ENCODE measurements around the gene RARG.

Gene RARG

DNA sequence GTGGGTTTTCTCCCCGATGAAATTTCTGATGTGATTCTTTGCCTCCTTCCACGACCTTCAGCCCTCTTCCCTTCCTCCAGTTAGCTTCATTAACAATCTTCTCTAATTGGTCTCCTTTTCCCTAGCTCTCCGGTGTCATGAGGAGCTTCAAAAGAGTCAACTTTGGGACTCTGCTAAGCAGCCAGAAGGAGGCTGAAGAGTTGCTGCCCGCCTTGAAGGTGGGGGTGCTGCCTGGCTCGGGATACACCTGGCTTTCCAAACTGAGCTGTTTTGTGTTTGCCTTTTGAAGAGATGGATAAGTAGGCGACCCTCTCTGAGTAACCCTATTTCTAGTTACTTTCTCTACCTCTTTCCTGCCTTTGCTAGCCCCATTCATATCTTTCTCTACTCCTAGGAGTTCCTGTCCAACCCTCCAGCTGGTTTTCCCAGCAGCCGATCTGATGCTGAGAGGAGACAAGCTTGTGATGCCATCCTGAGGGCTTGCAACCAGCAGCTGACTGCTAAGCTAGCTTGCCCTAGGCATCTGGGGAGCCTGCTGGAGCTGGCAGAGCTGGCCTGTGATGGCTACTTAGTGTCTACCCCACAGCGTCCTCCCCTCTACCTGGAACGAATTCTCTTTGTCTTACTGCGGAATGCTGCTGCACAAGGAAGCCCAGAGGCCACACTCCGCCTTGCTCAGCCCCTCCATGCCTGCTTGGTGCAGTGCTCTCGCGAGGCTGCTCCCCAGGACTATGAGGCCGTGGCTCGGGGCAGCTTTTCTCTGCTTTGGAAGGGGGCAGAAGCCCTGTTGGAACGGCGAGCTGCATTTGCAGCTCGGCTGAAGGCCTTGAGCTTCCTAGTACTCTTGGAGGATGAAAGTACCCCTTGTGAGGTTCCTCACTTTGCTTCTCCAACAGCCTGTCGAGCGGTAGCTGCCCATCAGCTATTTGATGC lies 36.9 kb upstream of the RARG start:
- peak overlapping the region; percentile 92 for H3K4me3 ChIP-seq (ENCODE audit: low read depth, low read length)
- peak; percentile 12 for DNase-seq (ENCODE audit: low read depth)
- TF ChIP-seq, protein P1, sequence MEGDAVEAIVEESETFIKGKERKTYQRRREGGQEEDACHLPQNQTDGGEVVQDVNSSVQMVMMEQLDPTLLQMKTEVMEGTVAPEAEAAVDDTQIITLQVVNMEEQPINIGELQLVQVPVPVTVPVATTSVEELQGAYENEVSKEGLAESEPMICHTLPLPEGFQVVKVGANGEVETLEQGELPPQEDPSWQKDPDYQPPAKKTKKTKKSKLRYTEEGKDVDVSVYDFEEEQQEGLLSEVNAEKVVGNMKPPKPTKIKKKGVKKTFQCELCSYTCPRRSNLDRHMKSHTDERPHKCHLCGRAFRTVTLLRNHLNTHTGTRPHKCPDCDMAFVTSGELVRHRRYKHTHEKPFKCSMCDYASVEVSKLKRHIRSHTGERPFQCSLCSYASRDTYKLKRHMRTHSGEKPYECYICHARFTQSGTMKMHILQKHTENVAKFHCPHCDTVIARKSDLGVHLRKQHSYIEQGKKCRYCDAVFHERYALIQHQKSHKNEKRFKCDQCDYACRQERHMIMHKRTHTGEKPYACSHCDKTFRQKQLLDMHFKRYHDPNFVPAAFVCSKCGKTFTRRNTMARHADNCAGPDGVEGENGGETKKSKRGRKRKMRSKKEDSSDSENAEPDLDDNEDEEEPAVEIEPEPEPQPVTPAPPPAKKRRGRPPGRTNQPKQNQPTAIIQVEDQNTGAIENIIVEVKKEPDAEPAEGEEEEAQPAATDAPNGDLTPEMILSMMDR (conservative IDR thresholded peaks at IDR 0.05; ENCODE audit: low read depth, low read length) = no peak

DNA sequence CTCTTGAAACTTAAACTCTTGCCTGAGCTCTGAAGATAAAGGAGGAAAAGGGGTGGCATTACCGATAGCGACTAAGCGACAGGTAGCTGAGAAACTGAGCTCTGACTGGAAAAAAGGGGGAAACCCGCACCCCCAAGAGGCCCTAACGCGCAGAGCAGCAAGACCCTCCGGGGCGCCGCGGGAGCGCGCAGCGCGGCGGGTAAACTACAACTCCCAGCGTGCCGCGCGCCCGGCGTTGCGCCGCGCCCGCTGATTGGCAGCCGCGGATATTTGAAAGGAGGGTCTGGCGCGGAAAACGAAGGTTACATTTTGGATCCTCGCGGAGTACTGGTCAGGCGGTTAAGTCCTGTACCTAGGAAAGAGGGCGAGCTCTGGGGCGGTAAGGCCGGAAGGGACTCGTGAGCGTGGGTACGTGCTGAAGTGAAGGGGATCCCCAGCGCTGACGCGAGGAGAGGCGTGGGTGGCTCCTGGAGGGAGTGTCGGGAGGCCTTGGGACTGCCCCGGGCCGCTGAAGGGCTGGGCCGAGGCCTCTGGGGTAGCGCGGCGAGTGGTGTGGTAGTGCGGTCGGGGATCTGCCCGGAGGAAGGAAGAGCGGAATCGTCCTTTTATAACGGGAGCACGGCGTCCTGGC lies 36.1 kb upstream of the RARG start, which contains the start of gene ESPL1:
ESPL1 (plus strand) TSS at position 301 of the 631 bp plus-strand sequence. CDS start 468 bp downstream, outside the sequence.
- TF ChIP-seq, protein P1 (conservative IDR thresholded peaks at IDR 0.05; ENCODE audit: low read depth, low read length) = peak; percentile 39

DNA sequence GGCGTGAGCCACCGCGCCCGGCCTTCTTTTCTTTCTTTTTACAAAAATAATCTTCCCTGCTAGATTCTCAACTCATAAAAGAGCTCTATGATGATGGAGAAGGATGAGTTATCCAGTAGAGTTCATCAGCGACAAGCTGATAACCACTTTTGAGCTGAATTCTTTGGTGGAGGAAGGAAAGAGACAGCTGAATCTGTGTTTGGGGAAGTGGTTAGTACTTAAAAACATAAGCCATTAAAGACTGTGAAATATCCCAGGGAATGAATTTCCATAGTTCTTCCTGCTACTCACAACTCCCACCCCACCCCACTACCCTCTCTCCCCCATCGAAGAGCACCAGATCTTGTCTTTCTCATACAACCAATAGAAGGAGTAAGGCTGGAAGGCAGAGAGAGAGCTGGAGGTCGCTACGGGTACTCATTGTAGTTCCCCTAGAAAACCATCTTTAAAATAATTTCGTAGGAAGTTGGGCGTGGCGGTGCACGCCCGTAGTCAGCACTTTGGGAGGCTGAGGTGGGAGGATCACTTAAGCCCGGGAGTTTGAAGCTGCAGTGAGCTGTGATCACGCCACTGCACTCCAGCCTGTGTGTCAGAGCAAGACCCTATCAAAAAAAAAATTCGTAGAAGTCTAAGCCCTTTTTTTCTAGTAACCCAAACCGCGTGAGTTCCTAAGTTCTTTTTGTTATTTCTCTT lies 35.4 kb upstream of the RARG start:
- TF ChIP-seq, protein P1 (conservative IDR thresholded peaks at IDR 0.05; ENCODE audit: low read depth, low read length) = no peak
- H3K4me3 ChIP-seq (ENCODE audit: low read depth, low read length) = peak overlapping the region; percentile 92
- no peak for DNase-seq (ENCODE audit: low read depth)

More for the DNA sequence above, 36.1 kb upstream of the RARG start, which contains the start of gene ESPL1:
- DNase-seq (ENCODE audit: low read depth) = peak; percentile 74
- H3K4me3 ChIP-seq (ENCODE audit: low read depth, low read length) = peak within 1 kb of the TSS; percentile 92

DNA sequence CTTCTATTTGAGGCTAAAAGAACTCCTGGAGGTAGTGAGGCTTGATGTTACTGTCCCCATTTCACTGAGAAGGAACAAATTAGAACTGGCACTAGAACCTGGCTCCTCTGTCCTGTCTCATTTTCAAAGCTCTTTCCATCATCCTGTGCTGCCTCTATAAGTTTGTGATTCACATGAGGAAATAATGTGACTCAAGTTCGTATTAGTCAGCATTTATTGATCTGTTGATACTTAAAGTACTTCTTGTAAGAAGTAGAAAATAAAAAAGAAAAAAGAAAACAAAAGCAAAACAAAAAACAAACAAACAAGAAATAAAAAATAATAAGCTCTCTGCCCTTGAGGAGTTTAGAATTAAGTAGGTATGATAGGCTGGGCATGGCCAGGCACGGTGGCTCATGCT lies 33.8 kb upstream of the RARG start:
- DNase-seq (ENCODE audit: low read depth) = no peak
- no peak overlapping the region for H3K4me3 ChIP-seq (ENCODE audit: low read depth, low read length)
- TF ChIP-seq, protein P1 (conservative IDR thresholded peaks at IDR 0.05; ENCODE audit: low read depth, low read length) = no peak

DNA sequence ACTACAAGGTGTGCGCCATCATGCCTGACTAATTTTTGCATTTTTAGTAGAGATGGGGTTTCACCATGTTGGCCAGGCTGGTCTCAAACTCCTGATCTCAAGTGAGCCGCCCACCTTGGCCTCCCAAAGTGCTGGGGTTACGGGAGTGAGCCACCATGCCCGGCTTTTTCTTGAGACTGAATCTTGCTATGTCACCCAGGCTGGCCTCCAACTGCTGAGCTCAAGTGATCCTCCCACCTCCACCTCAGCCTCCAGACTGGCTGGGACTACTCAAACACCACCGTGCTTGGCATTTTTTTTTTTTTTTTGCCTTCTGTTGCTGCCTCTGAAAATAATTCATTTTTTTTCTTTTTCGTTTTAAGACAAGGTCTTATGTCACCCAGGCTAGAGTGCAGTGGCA lies 27.9 kb upstream of the RARG start:
- TF ChIP-seq, protein P1 (conservative IDR thresholded peaks at IDR 0.05; ENCODE audit: low read depth, low read length) = no peak
- DNase-seq (ENCODE audit: low read depth) = no peak
- no peak overlapping the region for H3K4me3 ChIP-seq (ENCODE audit: low read depth, low read length)

DNA sequence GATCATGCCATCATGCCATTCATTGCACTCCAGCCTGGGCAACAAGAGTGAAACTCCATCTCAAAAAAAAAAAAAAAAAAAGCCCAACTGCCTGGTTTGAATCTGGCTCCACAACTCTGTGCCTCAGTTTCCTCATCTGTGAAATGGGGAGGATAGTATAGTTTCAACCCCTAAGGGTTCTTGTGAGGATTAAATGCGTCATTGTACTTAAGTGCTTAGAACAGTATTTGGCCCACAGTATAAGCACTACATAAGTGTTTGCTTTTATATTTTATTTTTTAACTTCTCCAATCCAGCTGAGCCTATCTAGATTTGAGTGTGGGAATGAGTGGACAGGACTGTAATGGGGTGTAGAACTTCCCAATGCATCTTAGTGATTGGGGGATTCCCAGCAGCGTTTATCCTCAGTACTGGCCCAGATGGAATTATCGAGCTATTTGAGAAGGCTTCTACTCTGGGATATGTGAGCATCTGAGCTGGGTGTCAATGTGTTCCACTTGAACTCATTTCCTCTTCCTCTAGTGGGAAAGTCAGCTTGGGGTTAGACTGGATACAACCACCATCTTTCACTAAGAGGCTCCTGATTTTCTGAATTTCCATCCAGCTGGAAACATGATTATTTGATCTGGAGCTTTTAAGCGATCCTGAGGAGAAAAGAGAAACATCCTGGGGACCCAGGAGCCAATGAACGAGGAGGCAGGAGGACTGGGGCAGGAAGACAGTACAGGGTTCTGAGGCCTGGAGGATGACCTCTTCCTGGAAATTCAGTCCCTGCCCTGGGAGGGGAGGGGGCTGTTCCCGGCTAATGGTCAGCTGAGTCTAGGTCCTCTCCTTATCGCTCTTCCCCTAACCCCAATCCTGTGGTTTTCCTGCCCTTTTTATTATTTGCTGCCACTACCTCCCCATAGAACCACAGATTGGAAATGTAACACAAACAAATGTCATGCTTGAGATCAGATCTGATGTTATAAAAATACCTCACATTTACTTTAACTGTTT lies 26.8 kb upstream of the RARG start:
- H3K4me3 ChIP-seq (ENCODE audit: low read depth, low read length) = no peak overlapping the region
- peak; percentile 9 for DNase-seq (ENCODE audit: low read depth)
- TF ChIP-seq, protein P1 (conservative IDR thresholded peaks at IDR 0.05; ENCODE audit: low read depth, low read length) = no peak
